GM12875 (cell line): Measurements from ENCODE around the gene TPMT.
"Not testable (repeated sequence)": the region's sequence is repeated elsewhere in the genome, so short reads cannot be mapped to it uniquely, and the experiment has no call there.

Source experiments
- H3K4me3 ChIP-seq: one replicate; pipeline ENCODE4 v1.5.1; 2011; ENCODE audit warnings: low read depth, low read length, control low read depth
- TF ChIP-seq, protein P1 (sequence below): IDR thresholded peaks from 2 replicates; pipeline ENCODE4 v1.5.1; 2011; ENCODE audit warnings: low read depth, mild to moderate bottlenecking, control low read depth, inconsistent platforms, low read length, moderate library complexity, borderline replicate concordance; ENCODE audit not compliant: insufficient read depth

Gene TPMT

DNA sequence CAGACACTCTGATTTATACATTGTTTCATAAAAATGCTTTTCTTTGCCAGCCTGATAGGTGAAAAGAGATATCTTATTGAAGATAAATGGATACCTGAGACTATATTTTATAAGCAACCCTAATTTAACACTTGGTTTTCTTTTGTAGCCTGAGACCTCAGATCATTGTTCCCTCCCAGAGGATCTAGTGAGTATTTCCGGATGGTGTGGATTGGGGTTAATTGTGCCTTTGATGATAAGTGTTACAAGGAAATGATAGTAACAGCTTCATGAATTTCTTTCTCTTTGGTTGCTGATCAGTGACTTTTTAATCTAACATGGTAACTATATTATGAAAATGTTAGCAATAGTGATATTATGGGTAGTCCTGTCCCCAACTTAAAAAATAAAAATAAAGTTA, 30.7 kb upstream of the TPMT start:
- H3K4me3 ChIP-seq = no peak overlapping the region
- TF ChIP-seq, protein P1, sequence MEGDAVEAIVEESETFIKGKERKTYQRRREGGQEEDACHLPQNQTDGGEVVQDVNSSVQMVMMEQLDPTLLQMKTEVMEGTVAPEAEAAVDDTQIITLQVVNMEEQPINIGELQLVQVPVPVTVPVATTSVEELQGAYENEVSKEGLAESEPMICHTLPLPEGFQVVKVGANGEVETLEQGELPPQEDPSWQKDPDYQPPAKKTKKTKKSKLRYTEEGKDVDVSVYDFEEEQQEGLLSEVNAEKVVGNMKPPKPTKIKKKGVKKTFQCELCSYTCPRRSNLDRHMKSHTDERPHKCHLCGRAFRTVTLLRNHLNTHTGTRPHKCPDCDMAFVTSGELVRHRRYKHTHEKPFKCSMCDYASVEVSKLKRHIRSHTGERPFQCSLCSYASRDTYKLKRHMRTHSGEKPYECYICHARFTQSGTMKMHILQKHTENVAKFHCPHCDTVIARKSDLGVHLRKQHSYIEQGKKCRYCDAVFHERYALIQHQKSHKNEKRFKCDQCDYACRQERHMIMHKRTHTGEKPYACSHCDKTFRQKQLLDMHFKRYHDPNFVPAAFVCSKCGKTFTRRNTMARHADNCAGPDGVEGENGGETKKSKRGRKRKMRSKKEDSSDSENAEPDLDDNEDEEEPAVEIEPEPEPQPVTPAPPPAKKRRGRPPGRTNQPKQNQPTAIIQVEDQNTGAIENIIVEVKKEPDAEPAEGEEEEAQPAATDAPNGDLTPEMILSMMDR = no peak

DNA sequence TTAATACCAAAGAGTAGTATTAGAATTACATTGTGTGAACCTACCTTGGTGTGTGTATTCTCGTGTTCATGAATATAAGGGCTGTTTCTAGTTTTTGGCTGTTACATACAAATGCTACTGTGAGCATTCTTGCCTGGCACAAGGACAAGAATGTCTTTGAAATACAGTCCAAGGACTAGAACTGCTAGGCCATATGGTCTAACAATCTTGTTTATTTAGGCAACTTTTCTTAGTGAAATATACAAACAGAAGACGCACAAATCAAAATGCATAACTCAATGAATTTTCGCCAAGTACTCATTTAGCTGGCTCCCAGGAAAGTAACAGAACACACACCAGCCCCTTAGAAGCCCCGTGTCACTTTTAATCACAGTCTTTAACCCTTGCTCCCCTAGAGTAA, 28.9 kb upstream of the TPMT start:
- H3K4me3 ChIP-seq = no peak overlapping the region
- TF ChIP-seq, protein P1 = no peak

DNA sequence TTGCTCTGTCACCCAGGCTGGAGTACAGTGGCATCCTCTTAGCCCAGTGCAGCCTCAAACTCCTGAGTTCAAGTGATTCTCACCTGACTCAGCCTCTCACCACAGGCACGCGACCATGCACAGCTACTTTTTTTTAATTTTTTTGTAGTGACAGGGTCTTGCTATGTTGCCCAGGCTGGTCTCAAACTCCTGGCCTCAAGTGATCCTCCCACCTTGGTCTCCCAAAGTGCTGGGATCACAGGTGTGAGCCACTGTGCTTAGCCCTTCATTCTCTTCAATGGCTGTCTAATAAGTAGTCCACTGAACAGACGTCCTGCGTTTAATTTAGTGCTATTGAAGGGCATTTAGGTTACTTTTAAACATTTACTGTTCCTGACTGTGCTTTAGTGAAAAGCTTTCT, 27.7 kb upstream of the TPMT start:
- TF ChIP-seq, protein P1 = no peak
- H3K4me3 ChIP-seq = no peak overlapping the region

DNA sequence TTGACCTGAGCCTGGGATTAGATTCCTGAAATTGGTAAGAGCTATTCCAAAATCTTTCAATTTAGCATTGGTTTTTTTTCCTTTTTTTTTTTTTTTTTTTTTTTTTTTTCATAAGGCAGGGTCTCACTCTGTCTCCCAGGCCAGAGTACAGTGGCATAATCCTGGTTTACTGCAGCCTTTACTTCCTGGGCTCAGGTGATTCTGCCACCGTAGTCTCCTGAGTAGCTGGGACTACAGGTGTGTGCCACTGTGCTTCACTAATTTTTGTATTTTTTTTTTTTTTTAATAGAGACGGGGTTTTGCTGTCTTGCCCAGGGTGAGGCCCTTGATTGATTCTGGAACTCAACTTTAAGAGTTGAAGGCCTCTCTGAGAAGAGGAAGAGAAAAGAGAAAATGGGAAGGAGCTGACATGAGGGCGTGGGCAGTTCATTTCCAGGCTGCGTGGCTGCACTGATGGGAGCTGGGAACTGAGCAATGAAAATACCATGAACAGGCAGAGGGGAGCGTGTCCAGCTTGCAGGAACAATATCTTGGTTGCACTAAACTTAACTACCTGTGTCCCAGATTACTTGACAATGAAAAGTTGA, 25.0 kb upstream of the TPMT start:
- TF ChIP-seq, protein P1 = no peak
- H3K4me3 ChIP-seq = no peak overlapping the region

DNA sequence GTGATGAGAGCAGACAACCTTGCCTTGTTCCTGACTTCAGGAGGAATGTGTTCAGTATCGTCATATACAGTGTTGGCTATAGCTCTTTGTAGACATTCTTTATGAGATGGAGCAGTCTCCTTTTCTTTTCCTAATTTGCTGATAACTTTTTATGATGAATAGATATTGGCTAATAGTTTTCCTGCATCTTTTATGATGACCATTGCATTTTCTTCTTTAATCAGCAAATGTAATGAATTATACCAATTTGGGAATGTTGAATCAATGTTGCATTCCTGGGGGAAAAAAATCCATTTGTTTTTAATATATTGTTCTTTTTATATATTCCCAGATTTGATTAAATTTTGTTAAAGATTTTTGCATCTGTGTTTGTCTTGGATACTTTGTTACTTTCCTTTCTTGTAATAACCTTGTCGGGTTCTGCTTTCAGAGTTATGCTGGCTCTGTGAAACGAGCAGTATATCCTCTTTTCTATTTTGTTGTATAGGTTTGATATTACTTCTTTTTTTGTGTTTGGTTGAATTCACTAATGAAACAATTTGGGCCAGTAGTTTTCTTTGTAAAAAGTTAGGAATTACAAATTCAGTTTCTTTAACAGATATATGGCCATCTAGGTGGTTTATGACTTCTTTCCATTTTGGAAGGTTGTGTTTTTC, 24.2 kb upstream of the TPMT start:
- TF ChIP-seq, protein P1 = no peak
- no peak overlapping the region for H3K4me3 ChIP-seq

DNA sequence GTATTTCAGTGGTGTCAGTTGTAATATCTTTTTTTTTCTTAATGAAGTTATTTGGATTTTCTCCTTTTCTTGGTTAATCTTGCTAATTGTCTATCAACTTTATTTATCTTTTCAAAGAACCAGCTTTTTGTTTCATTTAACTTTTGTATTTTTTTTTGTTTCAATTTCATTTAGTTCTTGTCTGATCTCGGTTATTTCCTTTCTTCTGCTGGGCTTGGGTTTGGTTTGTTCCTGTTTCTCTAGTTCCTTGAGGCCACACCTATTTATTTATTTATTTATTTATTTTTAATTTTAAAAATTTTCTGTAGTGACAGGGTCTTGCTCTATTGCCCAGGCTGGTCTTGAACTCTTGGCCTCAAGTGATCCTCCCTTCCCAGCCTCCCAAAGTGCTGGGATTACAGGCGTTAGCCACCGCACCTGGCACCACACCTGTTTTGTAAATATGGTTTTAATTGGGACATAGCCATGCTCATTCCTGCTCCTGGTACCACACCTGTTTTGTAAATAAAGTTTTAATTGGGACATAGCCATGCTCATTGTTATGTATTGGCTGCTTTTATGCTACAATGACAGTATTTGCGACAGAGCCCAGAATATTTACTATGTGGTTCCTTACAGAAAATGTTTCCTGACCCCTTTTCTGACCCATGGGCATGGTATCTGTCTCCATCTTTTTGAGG, 22.5 kb upstream of the TPMT start:
- no peak overlapping the region for H3K4me3 ChIP-seq
- TF ChIP-seq, protein P1 = no peak

DNA sequence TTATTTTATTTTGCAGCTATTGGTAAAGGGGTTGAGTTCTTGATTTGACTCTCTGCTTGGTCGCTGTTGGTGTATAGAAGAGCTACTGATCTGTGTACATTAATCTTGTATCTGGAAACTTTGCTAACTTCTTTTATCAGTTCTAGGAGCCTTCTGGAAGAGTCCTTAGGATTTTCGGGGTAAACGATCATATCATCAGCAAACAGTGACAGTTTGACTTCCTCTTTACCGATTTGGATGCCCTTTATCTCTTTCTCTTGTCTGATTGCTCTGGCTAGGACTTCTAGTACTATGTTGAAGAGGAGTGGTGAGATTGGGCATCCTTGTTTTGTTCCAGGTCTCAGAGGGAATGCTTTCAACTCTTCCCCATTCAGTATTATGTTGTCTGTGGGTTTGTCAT, 21.3 kb upstream of the TPMT start:
- not testable (repeated sequence) for H3K4me3 ChIP-seq
